NCI-H2171 treated with DMSO at 0.1 percent for 48 hours (cell line): Measurements from ENCODE around the gene BAIAP2.
A peak's percentile ranks its signal among the peaks of the same experiment; 100 is the strongest.

Experiments
- DNase-seq: peaks from one replicate; lab custom pipeline; 2025; lab: John Stamatoyannopoulos, UW

The BAIAP2 gene

DNA sequence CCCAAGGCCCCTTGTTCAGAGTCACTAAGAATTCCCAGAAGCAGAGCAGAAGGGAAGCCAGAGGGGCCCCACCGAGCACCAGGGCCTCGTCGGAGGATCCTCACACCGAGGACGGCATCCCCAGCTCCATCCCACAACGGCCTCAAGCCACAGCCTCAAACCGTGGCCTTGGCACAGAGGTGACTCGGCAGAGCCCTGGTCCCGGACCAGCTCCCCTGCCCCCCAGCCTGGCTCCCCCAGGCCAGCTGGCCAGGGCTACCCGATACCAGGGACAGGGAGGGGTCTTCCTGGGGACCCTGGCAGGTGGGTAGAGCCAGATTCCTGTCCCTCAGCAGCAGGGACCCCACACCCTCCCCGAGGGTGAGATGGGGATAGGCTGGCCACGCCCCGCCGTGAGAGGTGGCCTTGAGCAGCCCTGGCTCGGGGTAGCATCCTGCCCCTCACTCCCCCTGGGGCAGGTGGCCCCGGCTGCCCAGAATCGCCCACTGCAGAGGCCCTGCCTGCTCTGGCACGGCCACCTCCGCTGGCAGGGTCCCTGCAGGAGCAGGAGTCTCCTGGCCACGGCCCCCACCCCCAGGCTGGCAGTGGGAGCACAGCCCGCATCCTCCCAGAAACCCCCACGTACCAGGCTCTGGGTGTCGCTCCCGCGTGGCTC, 124.8 kb downstream of the BAIAP2 start:
- no peak for DNase-seq

DNA sequence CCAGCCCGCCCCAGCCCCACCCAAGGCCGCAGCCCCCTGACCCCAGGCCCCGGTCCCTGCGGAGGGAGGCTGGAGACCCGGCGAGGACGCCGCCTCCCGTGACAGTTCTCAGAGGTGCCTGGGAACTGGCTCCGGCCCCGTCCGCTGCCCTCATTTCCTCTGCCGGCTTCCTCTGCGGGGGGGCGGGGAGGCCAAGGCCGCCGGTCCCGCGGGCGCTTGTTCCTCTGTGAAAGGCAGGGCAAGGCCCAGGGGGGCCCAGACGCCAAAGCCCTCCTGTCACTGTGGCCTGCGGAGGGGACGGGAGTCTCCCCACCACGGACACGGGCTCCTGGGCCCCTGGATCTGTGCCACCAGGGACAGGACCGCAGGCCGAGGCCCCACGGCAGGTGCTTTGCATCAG, 125.4 kb downstream of the BAIAP2 start:
- no peak for DNase-seq

DNA sequence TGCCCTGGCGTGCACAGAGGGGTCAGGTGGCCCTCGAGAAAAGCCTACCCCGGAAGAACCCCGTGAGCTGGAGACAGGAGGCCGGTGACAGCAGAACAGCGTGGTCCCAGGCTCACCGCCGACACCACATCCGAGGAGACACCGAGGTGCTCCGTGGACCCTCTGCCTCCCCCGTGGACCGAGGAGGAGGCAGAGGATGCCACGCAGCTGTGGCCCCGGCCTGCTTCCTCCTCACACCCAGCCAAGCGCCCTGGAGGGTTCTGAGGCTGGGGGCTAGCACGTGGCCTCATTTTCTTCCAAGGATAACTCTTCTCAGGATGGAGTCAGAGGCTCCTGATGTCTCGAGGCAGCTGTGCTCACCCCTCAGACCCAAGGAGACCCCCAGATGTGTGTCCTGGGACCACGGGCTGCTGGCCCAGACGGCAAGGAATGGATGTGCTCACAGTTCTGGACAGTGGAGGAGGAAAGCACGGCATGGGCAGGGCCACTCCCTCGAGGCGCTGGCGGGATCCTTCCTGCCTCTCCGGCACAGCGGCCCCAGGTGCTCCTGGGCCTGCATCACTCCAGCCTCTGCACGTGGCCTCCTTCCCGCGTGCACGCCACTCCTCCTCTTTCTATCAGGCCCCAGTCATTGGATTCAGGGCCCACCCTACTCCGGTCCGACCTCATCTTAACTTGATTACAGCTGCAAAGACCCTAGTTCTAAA, 125.9 kb downstream of the BAIAP2 start:
- no peak for DNase-seq

GRCh38 chr17:81161536-81161935, 126.6 kb downstream of the BAIAP2 start:
- no peak for DNase-seq

- no peak for DNase-seq
Measured at GRCh38 chr17:81161972-81162371, 127.0 kb downstream of the BAIAP2 start.

DNA sequence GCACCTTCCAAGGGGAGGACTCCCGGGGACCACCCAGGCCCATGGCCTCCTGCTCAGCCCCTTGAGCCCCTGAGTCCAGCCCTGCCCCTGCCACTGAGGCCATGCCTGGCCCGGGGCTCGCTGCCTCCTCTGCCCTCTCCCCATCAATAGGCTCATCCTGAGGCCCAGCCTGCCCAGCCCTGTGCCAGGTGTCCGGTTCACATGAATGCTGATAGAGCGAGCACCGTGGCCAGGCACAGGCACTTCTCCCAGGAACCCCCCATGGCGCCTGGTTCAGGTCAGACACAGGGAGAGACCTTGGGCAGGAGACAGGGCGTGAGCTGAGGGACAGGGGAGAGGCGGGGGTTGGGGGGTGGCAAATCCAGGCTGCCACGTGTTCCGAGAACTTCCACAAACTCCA, 127.5 kb downstream of the BAIAP2 start:
- DNase-seq = no peak

- no peak for DNase-seq
Measured at GRCh38 chr17:81163051-81163695, 128.2 kb downstream of the BAIAP2 start.

DNA sequence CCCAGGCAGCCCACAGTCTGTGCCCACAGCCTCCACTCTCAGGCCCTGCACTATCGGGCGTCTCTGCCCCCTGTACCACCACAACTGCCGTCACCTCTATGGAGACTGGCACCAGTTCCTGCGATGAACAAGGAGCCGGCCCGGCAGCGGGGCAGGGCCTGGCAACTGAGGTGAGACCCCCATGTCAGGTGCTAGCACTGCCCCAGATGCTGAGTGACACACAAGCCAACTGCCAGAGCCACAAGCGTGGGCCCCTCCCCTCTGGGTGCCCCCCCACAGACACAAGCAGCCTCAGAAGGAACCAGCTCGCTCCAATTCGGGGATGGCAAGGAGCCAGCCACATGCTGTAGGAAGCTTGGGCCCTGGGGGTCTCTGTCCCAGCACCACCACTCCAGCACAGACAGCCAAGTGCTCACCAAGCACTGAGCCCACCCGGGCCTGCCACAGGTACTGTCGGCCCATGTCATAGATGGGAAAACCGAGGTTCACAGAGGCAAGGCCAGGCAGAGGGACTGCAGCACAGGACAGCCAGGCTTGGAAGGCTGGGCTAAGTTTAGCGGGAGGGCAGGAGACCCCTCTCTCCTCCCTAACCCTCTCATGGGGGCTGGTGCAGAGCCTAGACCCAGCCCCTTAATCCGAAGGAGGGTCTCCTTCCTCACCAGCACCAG, 128.9 kb downstream of the BAIAP2 start:
- DNase-seq = no peak

GRCh38 chr17:81164371-81165245, 129.7 kb downstream of the BAIAP2 start:
- peak; percentile 42 for DNase-seq

GRCh38 chr17:81165246-81166032, 130.5 kb downstream of the BAIAP2 start, which contains the start of gene PVALEF:
Gene PVALEF (plus strand): TSS chr17:81165507. CDS start chr17:81181227, 15,720 bp downstream.
- no peak for DNase-seq

DNA sequence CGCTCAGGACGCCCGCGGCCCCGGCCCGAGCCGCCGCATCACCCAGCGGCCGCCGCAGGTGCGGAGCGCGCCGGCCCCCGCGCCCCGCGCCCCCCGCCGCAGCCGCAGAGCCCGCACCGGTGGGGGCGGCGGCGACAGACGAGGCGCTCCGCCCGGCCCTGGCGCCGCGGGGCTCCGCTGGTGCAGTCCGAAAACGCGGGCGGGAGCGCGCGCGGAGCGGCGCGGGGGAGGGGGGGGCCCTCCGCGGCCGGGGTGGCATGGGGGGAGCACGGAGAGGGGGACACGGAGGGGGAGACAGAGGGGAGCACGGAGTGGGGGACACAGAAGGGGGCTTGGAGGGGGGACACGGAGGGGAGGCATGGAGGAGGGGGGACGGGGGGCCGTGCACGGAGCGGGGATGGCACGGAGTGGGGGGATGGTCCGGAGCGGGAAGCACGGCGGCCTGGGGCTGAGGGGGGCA, 131.1 kb downstream of the BAIAP2 start, which contains the start of gene AATK:
TSS of gene AATK (minus strand) at position 189 of the 460 bp plus-strand sequence. CDS start 229 bp downstream, outside the sequence.
- no peak for DNase-seq
